GM12878 (cell line): ENCODE measurements around the gene LRGUK. TPM values are rescaled to one million over a fixed set of nuclear protein-coding genes. Genes with fewer than 3 reads are reported as not detected.

ENCODE experiments used
- ATAC-seq: fragments of 200-7000 bp; cut with Tn5 transposase; 3 replicates; pipeline ENCODE4 v1.9.1; 2020; ENCODE audit warnings: mild to moderate bottlenecking, moderate library complexity
- BruUV-seq: library from RNA; stranded (reverse); fragments of 400-500 nt; replicated peaks from 2 replicates; lab custom pipeline; 2021; lab: Mats Ljungman, UMichigan
- CTCF ChIA-PET: fragments of 300-600 bp; sonication (Branson Sonifier 250); formaldehyde crosslinking; extraction: SDS; loops from one replicate; lab custom pipeline; 2021; ENCODE audit warnings: inconsistent platforms; lab: Yijun Ruan, JAX
- POLR2A ChIA-PET: fragments of 350-600 bp; formaldehyde crosslinking; extraction: SDS; loops from one replicate; lab custom pipeline; 2021; ENCODE audit warnings: inconsistent platforms; lab: Charles Lee
- RAD21 ChIA-PET: fragments of 300-600 bp; sonication (Branson Sonifier 250); formaldehyde crosslinking; loops from one replicate; lab custom pipeline; 2023; ENCODE audit warnings: antibody characterized with exemption; ENCODE audit not compliant: unreplicated experiment; lab: Charles Lee
- SMC1A ChIA-PET: fragments of 300-600 bp; sonication (Branson Sonifier 250); formaldehyde crosslinking; loops from one replicate; lab custom pipeline; 2023; ENCODE audit not compliant: unreplicated experiment, uncharacterized antibody; lab: Charles Lee
- DNase-seq: peaks from one replicate; pipeline ENCODE4 v3.0.0-alpha.2; 2011; ENCODE audit warnings: low read depth, low spot score
- FAIRE-seq: peaks from 3 replicates; lab custom pipeline; 2011; peaks lifted over from hg19 to GRCh38; lab: Jason Lieb, UNC
- H2AFZ ChIP-seq: 2 replicates; pipeline ENCODE4 v1.6.0; 2011; ENCODE audit warnings: low read depth, low read length, control low read depth; ENCODE audit not compliant: control insufficient read depth
- H3K27ac ChIP-seq: 2 replicates; pipeline ENCODE4 v1.5.1; 2011; ENCODE audit warnings: control low read depth; ENCODE audit not compliant: control insufficient read depth, insufficient read depth
- H3K27me3 ChIP-seq, 2 experiments: replicated peaks in 1 of 2; 2 replicates each; pipeline versions ENCODE4 v1.6.0 to v1.6.1; 2011; ENCODE audit warnings: low read length in 1 of 2; ENCODE audit not compliant: control insufficient read depth in 2 of 2, insufficient read depth in 2 of 2
- H3K36me3 ChIP-seq, 2 experiments: 2 replicates each; pipeline ENCODE4 v1.5.1; 2011; ENCODE audit warnings: low read length in 1 of 2; ENCODE audit not compliant: control insufficient read depth in 2 of 2, insufficient read depth in 2 of 2
- H3K4me1 ChIP-seq: 2 replicates; pipeline ENCODE4 v1.6.1; 2011; ENCODE audit warnings: mild to moderate bottlenecking, low read length, moderate library complexity, mixed read lengths; ENCODE audit not compliant: control insufficient read depth, insufficient read depth
- H3K4me2 ChIP-seq: 2 replicates; pipeline ENCODE4 v1.6.0; 2011; ENCODE audit warnings: control low read depth; ENCODE audit not compliant: control insufficient read depth, insufficient read depth
- H3K4me3 ChIP-seq: fragments of 200-600 bp; sonication (generic); 2 replicates; pipeline ENCODE4 v1.5.1; 2016
- H3K79me2 ChIP-seq: 2 replicates; pipeline ENCODE4 v1.6.0; 2011; ENCODE audit warnings: low read length; ENCODE audit not compliant: control insufficient read depth, insufficient read depth
- H3K9ac ChIP-seq: 2 replicates; pipeline ENCODE4 v1.8.0; 2011; ENCODE audit warnings: low read length, control low read depth, mixed read lengths; ENCODE audit not compliant: control insufficient read depth, insufficient read depth
- H3K9me3 ChIP-seq: replicated peaks from 3 replicates; pipeline ENCODE4 v1.5.1; 2011; ENCODE audit warnings: mild to moderate bottlenecking, low read length; ENCODE audit not compliant: control insufficient read depth, insufficient read depth
- H4K20me1 ChIP-seq: 2 replicates; pipeline ENCODE4 v1.6.0; 2011; ENCODE audit not compliant: control insufficient read depth, insufficient read depth
- IRF4 ChIP-seq: IDR thresholded peaks from 2 replicates; pipeline ENCODE4 v1.6.1; 2011; ENCODE audit warnings: low read depth, low read length
- KDM1A ChIP-seq: fragments of 200-600 bp; sonication (generic); IDR thresholded peaks from 2 replicates; pipeline ENCODE4 v1.6.1; 2016; ENCODE audit warnings: borderline replicate concordance
- MYC ChIP-seq: IDR thresholded peaks from 2 replicates; pipeline ENCODE4 v1.6.1; 2011; ENCODE audit warnings: mild to moderate bottlenecking, low read length, moderate library complexity, inconsistent platforms; ENCODE audit not compliant: insufficient read depth, insufficient replicate concordance, insufficient read length, severe bottlenecking
- NFYB ChIP-seq: IDR thresholded peaks from 2 replicates; pipeline ENCODE4 v1.6.1; 2011; ENCODE audit warnings: low read depth, mild to moderate bottlenecking, low read length, improper control_type of control experiment, moderate library complexity; ENCODE audit not compliant: insufficient read depth
- POLR2AphosphoS2 ChIP-seq: IDR thresholded peaks from 2 replicates; pipeline ENCODE4 v1.6.1; 2011; ENCODE audit warnings: low read depth, mild to moderate bottlenecking, low read length, improper control_type of control experiment, moderate library complexity
- WGBS: methylation state at CpG from one replicate; pipeline ENCODE4 v1.1.6; 2016; ENCODE audit warnings: low lambda C conversion rate; ENCODE audit not compliant: insufficient replicate concordance, insufficient coverage; ENCODE audit errors: missing lambda C conversion rate; 5-methylcytosine and 5-hydroxymethylcytosine counted together
- in situ Hi-C: fragments of 300-500 bp; cut with MboI; formaldehyde crosslinking; loops from 9 replicates; pipeline ENCODE4 v1.14.3; 2018; ENCODE audit warnings: mixed read lengths
- intact Hi-C: fragments of 100-400 bp; cut with micrococcal nuclease; formaldehyde crosslinking; loops from one replicate; pipeline ENCODE4 v1.14.2; 2022; ENCODE audit not compliant: unreplicated experiment
- polyA plus RNA-seq, 11 experiments: library from polyadenylated mRNA; depleted of rRNA in 4 of 11; unstranded in 6 of 11; stranded (reverse) in 5 of 11; fragments of >200 nt; fragmentation: Nextera tagmentation in 4 of 11; fragmentation: Illumina TruSeq in 1 of 11; extraction: Ambion mirVana in 4 of 11; extraction: Trizol in 1 of 11; gene quantifications; 1 replicate in 1 of 11; 2 replicates in 10 of 11; pipeline versions ENCODE4 v1.2.1 to v1.2.3, GENCODE V29; 2011 to 2016; ENCODE audit warnings: inconsistent platforms in 2 of 11, missing spikeins in 2 of 11, low read depth in 1 of 11
- total RNA-seq, 4 experiments: library from RNA; depleted of rRNA in 3 of 4; stranded (reverse); fragments of >200 nt in 3 of 4; fragmentation: Illumina TruSeq in 1 of 4; extraction: Trizol in 1 of 4; gene quantifications; 2 replicates each; pipeline versions ENCODE4 v1.2.1 to v1.2.3, GENCODE V29; 2013 to 2021
- TF ChIP-seq, protein P1 (sequence below): fragments of 150-350 bp; IDR thresholded peaks from 2 replicates; pipeline ENCODE4 v1.6.1; 2016; ENCODE audit warnings: low read depth, low read length
- TF ChIP-seq, protein P2 (sequence below): fragments of 450-650 bp; IDR thresholded peaks from 2 replicates; pipeline ENCODE4 v1.6.1; 2017; ENCODE audit warnings: mild to moderate bottlenecking, moderate library complexity
- TF ChIP-seq, protein P3 (sequence below): fragments of 450-650 bp; formaldehyde crosslinking; IDR thresholded peaks from 2 replicates; pipeline ENCODE4 v1.4.0; 2020; ENCODE audit warnings: mild to moderate bottlenecking, moderate library complexity

The LRGUK gene
- total and polyA plus RNA-seq, 10 of the 15 experiments (the other 5 are each of a cell fraction or from before 2014, with no cell fraction given), result 0.04 to 0.14 (median 0.08) TPM; not detected in 3

GRCh38 chr7:134165252-134165651 is 38.1 kb downstream of the LRGUK start (continued):
- TF ChIP-seq, protein P1, sequence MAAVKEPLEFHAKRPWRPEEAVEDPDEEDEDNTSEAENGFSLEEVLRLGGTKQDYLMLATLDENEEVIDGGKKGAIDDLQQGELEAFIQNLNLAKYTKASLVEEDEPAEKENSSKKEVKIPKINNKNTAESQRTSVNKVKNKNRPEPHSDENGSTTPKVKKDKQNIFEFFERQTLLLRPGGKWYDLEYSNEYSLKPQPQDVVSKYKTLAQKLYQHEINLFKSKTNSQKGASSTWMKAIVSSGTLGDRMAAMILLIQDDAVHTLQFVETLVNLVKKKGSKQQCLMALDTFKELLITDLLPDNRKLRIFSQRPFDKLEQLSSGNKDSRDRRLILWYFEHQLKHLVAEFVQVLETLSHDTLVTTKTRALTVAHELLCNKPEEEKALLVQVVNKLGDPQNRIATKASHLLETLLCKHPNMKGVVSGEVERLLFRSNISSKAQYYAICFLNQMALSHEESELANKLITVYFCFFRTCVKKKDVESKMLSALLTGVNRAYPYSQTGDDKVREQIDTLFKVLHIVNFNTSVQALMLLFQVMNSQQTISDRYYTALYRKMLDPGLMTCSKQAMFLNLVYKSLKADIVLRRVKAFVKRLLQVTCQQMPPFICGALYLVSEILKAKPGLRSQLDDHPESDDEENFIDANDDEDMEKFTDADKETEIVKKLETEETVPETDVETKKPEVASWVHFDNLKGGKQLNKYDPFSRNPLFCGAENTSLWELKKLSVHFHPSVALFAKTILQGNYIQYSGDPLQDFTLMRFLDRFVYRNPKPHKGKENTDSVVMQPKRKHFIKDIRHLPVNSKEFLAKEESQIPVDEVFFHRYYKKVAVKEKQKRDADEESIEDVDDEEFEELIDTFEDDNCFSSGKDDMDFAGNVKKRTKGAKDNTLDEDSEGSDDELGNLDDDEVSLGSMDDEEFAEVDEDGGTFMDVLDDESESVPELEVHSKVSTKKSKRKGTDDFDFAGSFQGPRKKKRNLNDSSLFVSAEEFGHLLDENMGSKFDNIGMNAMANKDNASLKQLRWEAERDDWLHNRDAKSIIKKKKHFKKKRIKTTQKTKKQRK, result no peak
- TF ChIP-seq, all 136 proteins: peak for 0

DNA sequence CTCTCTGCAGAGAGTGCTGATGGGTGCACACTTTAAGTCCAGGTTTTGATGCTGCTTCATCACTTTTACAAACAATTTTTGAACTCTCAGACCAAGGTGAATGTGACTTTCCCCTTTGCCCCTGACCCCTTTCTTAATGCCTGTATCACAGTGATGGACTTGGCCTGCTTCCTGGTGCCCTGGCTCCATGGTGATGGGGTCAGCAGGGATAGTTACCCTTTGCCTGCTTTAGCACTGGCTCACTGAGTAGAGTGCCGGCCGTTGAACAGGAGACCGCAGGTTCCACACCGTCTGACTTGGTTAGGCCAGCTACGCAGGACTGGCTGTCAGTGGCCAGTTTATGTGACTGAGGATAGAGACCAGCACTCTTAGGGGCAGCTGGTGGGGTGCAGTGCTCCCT is 40.1 kb downstream of the LRGUK start:
- RAD21 ChIA-PET, result no interaction called here
- Histone ChIP-seq H3K9me3 (no peaks in the 10 kb centered on the region), H3K27ac (no peak overlapping the region), H4K20me1 (no peaks in the 10 kb centered on the region), H3K4me2 (no peak overlapping the region), H3K79me2 (no peaks in the 10 kb centered on the region), H3K9ac (no peak overlapping the region), H3K4me3 (no peak overlapping the region)
- TF ChIP-seq POLR2AphosphoS2 (no peak), KDM1A (no peak), MYC (no peak), NFYB (no peak), IRF4 (no peak)
- TF ChIP-seq, protein P2, sequence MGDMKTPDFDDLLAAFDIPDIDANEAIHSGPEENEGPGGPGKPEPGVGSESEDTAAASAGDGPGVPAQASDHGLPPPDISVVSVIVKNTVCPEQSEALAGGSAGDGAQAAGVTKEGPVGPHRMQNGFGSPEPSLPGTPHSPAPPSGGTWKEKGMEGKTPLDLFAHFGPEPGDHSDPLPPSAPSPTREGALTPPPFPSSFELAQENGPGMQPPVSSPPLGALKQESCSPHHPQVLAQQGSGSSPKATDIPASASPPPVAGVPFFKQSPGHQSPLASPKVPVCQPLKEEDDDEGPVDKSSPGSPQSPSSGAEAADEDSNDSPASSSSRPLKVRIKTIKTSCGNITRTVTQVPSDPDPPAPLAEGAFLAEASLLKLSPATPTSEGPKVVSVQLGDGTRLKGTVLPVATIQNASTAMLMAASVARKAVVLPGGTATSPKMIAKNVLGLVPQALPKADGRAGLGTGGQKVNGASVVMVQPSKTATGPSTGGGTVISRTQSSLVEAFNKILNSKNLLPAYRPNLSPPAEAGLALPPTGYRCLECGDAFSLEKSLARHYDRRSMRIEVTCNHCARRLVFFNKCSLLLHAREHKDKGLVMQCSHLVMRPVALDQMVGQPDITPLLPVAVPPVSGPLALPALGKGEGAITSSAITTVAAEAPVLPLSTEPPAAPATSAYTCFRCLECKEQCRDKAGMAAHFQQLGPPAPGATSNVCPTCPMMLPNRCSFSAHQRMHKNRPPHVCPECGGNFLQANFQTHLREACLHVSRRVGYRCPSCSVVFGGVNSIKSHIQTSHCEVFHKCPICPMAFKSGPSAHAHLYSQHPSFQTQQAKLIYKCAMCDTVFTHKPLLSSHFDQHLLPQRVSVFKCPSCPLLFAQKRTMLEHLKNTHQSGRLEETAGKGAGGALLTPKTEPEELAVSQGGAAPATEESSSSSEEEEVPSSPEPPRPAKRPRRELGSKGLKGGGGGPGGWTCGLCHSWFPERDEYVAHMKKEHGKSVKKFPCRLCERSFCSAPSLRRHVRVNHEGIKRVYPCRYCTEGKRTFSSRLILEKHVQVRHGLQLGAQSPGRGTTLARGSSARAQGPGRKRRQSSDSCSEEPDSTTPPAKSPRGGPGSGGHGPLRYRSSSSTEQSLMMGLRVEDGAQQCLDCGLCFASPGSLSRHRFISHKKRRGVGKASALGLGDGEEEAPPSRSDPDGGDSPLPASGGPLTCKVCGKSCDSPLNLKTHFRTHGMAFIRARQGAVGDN, result no peak
- TF ChIP-seq, protein P3, sequence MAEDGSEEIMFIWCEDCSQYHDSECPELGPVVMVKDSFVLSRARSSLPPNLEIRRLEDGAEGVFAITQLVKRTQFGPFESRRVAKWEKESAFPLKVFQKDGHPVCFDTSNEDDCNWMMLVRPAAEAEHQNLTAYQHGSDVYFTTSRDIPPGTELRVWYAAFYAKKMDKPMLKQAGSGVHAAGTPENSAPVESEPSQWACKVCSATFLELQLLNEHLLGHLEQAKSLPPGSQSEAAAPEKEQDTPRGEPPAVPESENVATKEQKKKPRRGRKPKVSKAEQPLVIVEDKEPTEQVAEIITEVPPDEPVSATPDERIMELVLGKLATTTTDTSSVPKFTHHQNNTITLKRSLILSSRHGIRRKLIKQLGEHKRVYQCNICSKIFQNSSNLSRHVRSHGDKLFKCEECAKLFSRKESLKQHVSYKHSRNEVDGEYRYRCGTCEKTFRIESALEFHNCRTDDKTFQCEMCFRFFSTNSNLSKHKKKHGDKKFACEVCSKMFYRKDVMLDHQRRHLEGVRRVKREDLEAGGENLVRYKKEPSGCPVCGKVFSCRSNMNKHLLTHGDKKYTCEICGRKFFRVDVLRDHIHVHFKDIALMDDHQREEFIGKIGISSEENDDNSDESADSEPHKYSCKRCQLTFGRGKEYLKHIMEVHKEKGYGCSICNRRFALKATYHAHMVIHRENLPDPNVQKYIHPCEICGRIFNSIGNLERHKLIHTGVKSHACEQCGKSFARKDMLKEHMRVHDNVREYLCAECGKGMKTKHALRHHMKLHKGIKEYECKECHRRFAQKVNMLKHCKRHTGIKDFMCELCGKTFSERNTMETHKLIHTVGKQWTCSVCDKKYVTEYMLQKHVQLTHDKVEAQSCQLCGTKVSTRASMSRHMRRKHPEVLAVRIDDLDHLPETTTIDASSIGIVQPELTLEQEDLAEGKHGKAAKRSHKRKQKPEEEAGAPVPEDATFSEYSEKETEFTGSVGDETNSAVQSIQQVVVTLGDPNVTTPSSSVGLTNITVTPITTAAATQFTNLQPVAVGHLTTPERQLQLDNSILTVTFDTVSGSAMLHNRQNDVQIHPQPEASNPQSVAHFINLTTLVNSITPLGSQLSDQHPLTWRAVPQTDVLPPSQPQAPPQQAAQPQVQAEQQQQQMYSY, result no peak
- TF ChIP-seq, all 136 proteins: peak for 0
- no peaks in the 10 kb centered on the region for H3K27me3 ChIP-seq
- in situ Hi-C loops, result no loop called here
- ChIA-PET POLR2A (no interaction called here), SMC1A (no interaction called here), CTCF (no interaction called here)
- FAIRE-seq (no peak), ATAC-seq (no peak), DNase-seq (no peak)
- intact Hi-C loops, result no loop called here
- H2AFZ ChIP-seq, result no peak overlapping the region
- no TSS peak for BruUV-seq
- H3K4me1 ChIP-seq, result no peaks in the 10 kb centered on the region
- WGBS, result 68% methylated on average over 5 of the region's 5 CpGs
- H3K36me3 ChIP-seq, result no peaks in the 10 kb centered on the region
